IgD-negative memory B cell (primary cell): ENCODE measurements around the gene AHI1. TPM values are rescaled to one million over a fixed set of nuclear protein-coding genes. Genes with fewer than 3 reads are reported as not detected.
A peak's percentile ranks its signal among the peaks of the same experiment; 100 is the strongest.

Source experiments
- H3K27ac Mint-ChIP-seq, 3 donors: one replicate each; pipeline ENCODE4 v1.8.0; 2020 to 2022; ENCODE audit warnings: mild to moderate bottlenecking in 3 of 3, mixed read lengths in 3 of 3, moderate library complexity in 1 of 3
- H3K27me3 Mint-ChIP-seq: one replicate; pipeline ENCODE4 v1.8.0; 2021; ENCODE audit warnings: mixed read lengths
- H3K36me3 Mint-ChIP-seq: one replicate; pipeline ENCODE4 v1.8.0; 2020; ENCODE audit warnings: mild to moderate bottlenecking, mixed read lengths
- H3K4me1 Mint-ChIP-seq, 3 donors: one replicate each; pipeline ENCODE4 v1.8.0; 2020 to 2022; ENCODE audit warnings: mixed read lengths in 3 of 3, mild to moderate bottlenecking in 1 of 3
- H3K4me3 Mint-ChIP-seq, 4 donors: one replicate each; pipeline ENCODE4 v1.8.0; 2020 to 2022; ENCODE audit warnings: mild to moderate bottlenecking in 4 of 4, mixed read lengths in 4 of 4, moderate library complexity in 3 of 4
- H3K9me3 Mint-ChIP-seq, 3 donors: one replicate each; pipeline ENCODE4 v1.8.0; 2020 to 2021; ENCODE audit warnings: mixed read lengths in 3 of 3, mild to moderate bottlenecking in 1 of 3
- polyA plus RNA-seq: library from polyadenylated mRNA; unstranded; fragments of 300-500 nt; fragmentation: Illumina TruSeq; gene quantifications from one replicate; pipeline ENCODE4 v1.2.3, GENCODE V29; 2021

Gene AHI1
- polyA plus RNA-seq, 1 donor from 2014 or later = 10.4 TPM

- no peak overlapping the region for H3K4me3 Mint-ChIP-seq
- peaks cover 13% of the 10 kb centered on the region for H3K36me3 Mint-ChIP-seq
- H3K27me3 Mint-ChIP-seq = no peaks in the 10 kb centered on the region
- no peak overlapping the region for H3K27ac Mint-ChIP-seq
- peaks cover 0 to 1% (median 0%) of the 10 kb centered on the region in 3 donors for H3K9me3 Mint-ChIP-seq
- H3K4me1 Mint-ChIP-seq = peaks cover 0 to 11% (median 7%) of the 10 kb centered on the region in 3 donors
Measured at GRCh38 chr6:135325624-135326424, 171.7 kb downstream of the AHI1 start.

- Mint-ChIP-seq H3K4me1 (peaks cover 0 to 8% (median 7%) of the 10 kb centered on the region in 3 donors), H3K27ac (peak overlapping the region in 1 of 3 donors; percentile 92), H3K4me3 (no peak overlapping the region), H3K9me3 (peaks cover 0 to 1% (median 0%) of the 10 kb centered on the region in 3 donors), H3K27me3 (no peaks in the 10 kb centered on the region), H3K36me3 (peaks cover 11% of the 10 kb centered on the region)
Measured at GRCh38 chr6:135324531-135324930, 173.0 kb downstream of the AHI1 start.

GRCh38 chr6:135323979-135324378 is 173.6 kb downstream of the AHI1 start:
- Mint-ChIP-seq H3K4me3 (no peak overlapping the region), H3K27me3 (no peaks in the 10 kb centered on the region), H3K36me3 (peaks cover 8% of the 10 kb centered on the region), H3K27ac (peak overlapping the region in 1 of 3 donors; percentile 92), H3K9me3 (peaks cover 0 to 1% (median 0%) of the 10 kb centered on the region in 3 donors), H3K4me1 (peaks cover 0 to 8% (median 7%) of the 10 kb centered on the region in 3 donors)

- Mint-ChIP-seq H3K36me3 (peaks cover 8% of the 10 kb centered on the region), H3K27me3 (no peaks in the 10 kb centered on the region), H3K4me1 (peaks cover 0 to 8% (median 7%) of the 10 kb centered on the region in 3 donors), H3K4me3 (peak overlapping the region in 1 of 4 donors; percentile 11), H3K9me3 (peaks cover 0 to 1% (median 0%) of the 10 kb centered on the region in 3 donors), H3K27ac (peak overlapping the region in 1 of 3 donors; percentile 92)
Measured at GRCh38 chr6:135323202-135323668, 174.3 kb downstream of the AHI1 start.

- Mint-ChIP-seq H3K4me3 (peak overlapping the region in 1 of 4 donors; percentile 22), H3K27me3 (no peaks in the 10 kb centered on the region), H3K9me3 (peaks cover 0 to 1% (median 0%) of the 10 kb centered on the region in 3 donors), H3K36me3 (peaks cover 4% of the 10 kb centered on the region), H3K4me1 (peaks cover 0 to 8% (median 7%) of the 10 kb centered on the region in 3 donors), H3K27ac (no peak overlapping the region)
Measured at GRCh38 chr6:135322427-135323201, 174.9 kb downstream of the AHI1 start.

GRCh38 chr6:135320721-135321621 is 176.6 kb downstream of the AHI1 start:
- Mint-ChIP-seq H3K4me3 (no peak overlapping the region), H3K27me3 (no peaks in the 10 kb centered on the region), H3K4me1 (peaks cover under 1 to 8% (median 7%) of the 10 kb centered on the region in 3 donors), H3K9me3 (peaks cover 0 to 1% (median 0%) of the 10 kb centered on the region in 3 donors), H3K36me3 (peaks cover 4% of the 10 kb centered on the region), H3K27ac (no peak overlapping the region)

GRCh38 chr6:135319819-135320218 is 177.7 kb downstream of the AHI1 start:
- H3K27ac Mint-ChIP-seq = no peak overlapping the region
- H3K4me3 Mint-ChIP-seq = no peak overlapping the region
- H3K27me3 Mint-ChIP-seq = no peaks in the 10 kb centered on the region
- no peaks in the 10 kb centered on the region for H3K9me3 Mint-ChIP-seq
- peaks cover 3% of the 10 kb centered on the region for H3K36me3 Mint-ChIP-seq
- peaks cover 1 to 8% (median 7%) of the 10 kb centered on the region in 3 donors for H3K4me1 Mint-ChIP-seq

GRCh38 chr6:135318738-135319469 is 178.6 kb downstream of the AHI1 start:
- no peaks in the 10 kb centered on the region for H3K27me3 Mint-ChIP-seq
- H3K27ac Mint-ChIP-seq = no peak overlapping the region
- peaks cover 3% of the 10 kb centered on the region for H3K36me3 Mint-ChIP-seq
- H3K4me3 Mint-ChIP-seq = no peak overlapping the region
- peaks cover 1 to 8% (median 7%) of the 10 kb centered on the region in 3 donors for H3K4me1 Mint-ChIP-seq
- H3K9me3 Mint-ChIP-seq = no peaks in the 10 kb centered on the region

- H3K9me3 Mint-ChIP-seq = no peaks in the 10 kb centered on the region
- H3K27me3 Mint-ChIP-seq = no peaks in the 10 kb centered on the region
- peaks cover 0 to 1% (median 0%) of the 10 kb centered on the region in 3 donors for H3K4me1 Mint-ChIP-seq
- no peak overlapping the region for H3K27ac Mint-ChIP-seq
- peaks cover 11% of the 10 kb centered on the region for H3K36me3 Mint-ChIP-seq
- no peak overlapping the region for H3K4me3 Mint-ChIP-seq
Measured at GRCh38 chr6:135314543-135314942, 183.0 kb downstream of the AHI1 start.

GRCh38 chr6:135311446-135312200 is 185.9 kb downstream of the AHI1 start:
- peaks cover 0 to 1% (median 0%) of the 10 kb centered on the region in 3 donors for H3K4me1 Mint-ChIP-seq
- no peaks in the 10 kb centered on the region for H3K27me3 Mint-ChIP-seq
- H3K4me3 Mint-ChIP-seq = no peak overlapping the region
- H3K36me3 Mint-ChIP-seq = peaks cover 11% of the 10 kb centered on the region
- H3K27ac Mint-ChIP-seq = no peak overlapping the region
- no peaks in the 10 kb centered on the region for H3K9me3 Mint-ChIP-seq

GRCh38 chr6:135310291-135310690 is 187.2 kb downstream of the AHI1 start:
- H3K4me1 Mint-ChIP-seq = no peaks in the 10 kb centered on the region
- no peaks in the 10 kb centered on the region for H3K27me3 Mint-ChIP-seq
- H3K27ac Mint-ChIP-seq = no peak overlapping the region
- H3K4me3 Mint-ChIP-seq = no peak overlapping the region
- no peaks in the 10 kb centered on the region for H3K9me3 Mint-ChIP-seq
- H3K36me3 Mint-ChIP-seq = peaks cover 16% of the 10 kb centered on the region

- Mint-ChIP-seq H3K36me3 (peaks cover 21% of the 10 kb centered on the region), H3K27ac (no peak overlapping the region), H3K27me3 (no peaks in the 10 kb centered on the region), H3K4me3 (no peak overlapping the region), H3K9me3 (peaks cover 0 to 1% (median 0%) of the 10 kb centered on the region in 3 donors), H3K4me1 (no peaks in the 10 kb centered on the region)
Measured at GRCh38 chr6:135306740-135307420, 190.7 kb downstream of the AHI1 start.

- H3K36me3 Mint-ChIP-seq = peaks cover 18% of the 10 kb centered on the region
- no peaks in the 10 kb centered on the region for H3K4me1 Mint-ChIP-seq
- no peak overlapping the region for H3K4me3 Mint-ChIP-seq
- no peak overlapping the region for H3K27ac Mint-ChIP-seq
- peaks cover 0 to 1% (median 0%) of the 10 kb centered on the region in 3 donors for H3K9me3 Mint-ChIP-seq
- no peaks in the 10 kb centered on the region for H3K27me3 Mint-ChIP-seq
Measured at GRCh38 chr6:135306166-135306565, 191.4 kb downstream of the AHI1 start.
